ENCODE data around the gene PDGFC. TPM values are rescaled to one million over a fixed set of nuclear protein-coding genes. Genes with fewer than 3 reads are reported as not detected.

PDGFC gene
- total and polyA plus RNA-seq, 2 of the 13 experiments (the other 11 are each of a cell fraction or from before 2014, with no cell fraction given), result 4.6 to 9.1 TPM

DNA sequence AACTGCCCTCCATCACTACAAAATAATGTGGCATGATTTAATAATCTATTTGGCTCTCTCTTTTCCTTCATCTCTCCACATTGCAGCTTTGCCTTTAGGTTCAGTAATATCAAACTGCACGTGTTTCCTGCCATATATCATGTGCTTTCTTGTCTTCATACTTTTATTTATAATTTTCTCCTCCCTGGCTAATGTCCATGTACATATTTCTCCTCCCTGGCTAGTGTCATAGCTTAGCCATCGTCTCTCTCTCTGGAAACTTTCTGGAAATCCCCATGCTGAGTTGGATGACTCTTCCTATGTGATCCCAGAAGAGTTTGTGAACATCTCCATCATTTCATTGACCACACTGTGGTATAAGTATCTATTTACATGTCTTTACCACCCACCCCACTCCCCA is 21.3 kb upstream of the PDGFC start:
- no peak for TF ChIP-seq AGO1 (IDR thresholded peaks at IDR 0.05; ENCODE audit: low read depth, low read length, poor library complexity, severe bottlenecking)
- peak; percentile 99 for TF ChIP-seq MNT (IDR thresholded peaks at IDR 0.05)
- BruUV-seq (replicated peaks), result no TSS peak
- no peak overlapping the region for H3K9ac ChIP-seq (ENCODE audit: insufficient read depth, low read depth, low read length)
- H3K4me3 ChIP-seq (replicated peaks in 1 of 3; ENCODE audit: insufficient read depth in 1 of 3, low read depth in 2 of 3, low read length in 3 of 3), result no peak overlapping the region
- 0% methylated on average over 2 of the region's 2 CpGs for WGBS (ENCODE audit: low lambda C conversion rate)
- in situ Hi-C loops (cut with HindIII; ENCODE audit: extremely low pct_ligation_motif_present, low pct_unique_long_range_greater_than_20kb), result no loop called here
- ChIA-PET POLR2A (no interaction called here), CTCF (ENCODE audit: low intra/inter-chr PET ratio, low total read pairs) (no interaction called here)
- no peak overlapping the region for H3K27ac ChIP-seq (ENCODE audit: extremely low read length, insufficient read depth, low read length)
- intact Hi-C loops (cut with micrococcal nuclease; ENCODE audit: unreplicated experiment), result no loop called here
- ATAC-seq, result no peak
- FAIRE-seq, result no peak
- H2AFZ ChIP-seq (ENCODE audit: low read length), result no peak overlapping the region
- no peaks in the 10 kb centered on the region for H3K36me3 ChIP-seq (replicated peaks in 1 of 2; ENCODE audit: control insufficient read depth in 1 of 2, insufficient read depth in 2 of 2, low read length in 2 of 2)
- no peaks in the 10 kb centered on the region for H3K27me3 ChIP-seq (ENCODE audit: control insufficient read depth in 1 of 2, insufficient read depth in 2 of 2, low read length in 2 of 2)
- no peak for DNase-seq (ENCODE audit: low spot score)
- H4K20me1 ChIP-seq (ENCODE audit: insufficient read depth, low read length), result no peaks in the 10 kb centered on the region
- no peaks in the 10 kb centered on the region for H3K79me2 ChIP-seq (ENCODE audit: insufficient read depth, low read length)
- H3K4me1 ChIP-seq (ENCODE audit: insufficient read depth, low read length), result no peaks in the 10 kb centered on the region
- H3K9me3 ChIP-seq (ENCODE audit: low read length), result 0 out of 2 replicates have a peak, but pooled peaks cover 7% of the 10 kb centered on the region
- H3K4me2 ChIP-seq (ENCODE audit: low read depth, low read length), result no peak overlapping the region

DNA sequence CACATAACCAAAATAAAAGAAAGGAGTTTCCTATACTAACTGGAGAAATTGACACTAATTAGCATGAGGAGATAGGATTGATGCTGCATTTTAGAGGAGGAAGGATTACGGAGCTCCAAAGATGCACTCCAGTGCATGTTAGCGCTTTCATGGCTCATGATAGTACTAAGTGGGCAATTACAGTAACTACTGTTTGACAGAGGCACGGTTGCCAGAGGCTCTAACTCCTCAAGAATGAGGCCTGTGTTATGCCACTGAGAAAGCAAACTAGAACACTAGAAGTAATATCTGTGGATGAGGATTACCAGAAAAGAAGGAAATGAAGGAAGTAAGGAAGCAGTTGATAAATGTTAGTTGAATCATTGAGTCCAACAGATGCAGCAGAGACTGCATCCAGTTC is 19.6 kb upstream of the PDGFC start:
- no peak overlapping the region for H3K27ac ChIP-seq (ENCODE audit: extremely low read length, insufficient read depth, low read length)
- WGBS (ENCODE audit: low lambda C conversion rate), result 17% methylated on average over 3 of the region's 3 CpGs
- in situ Hi-C loops (cut with HindIII; ENCODE audit: extremely low pct_ligation_motif_present, low pct_unique_long_range_greater_than_20kb) (no loop called here), intact Hi-C loops (cut with micrococcal nuclease; ENCODE audit: unreplicated experiment) (no loop called here)
- ChIA-PET CTCF (ENCODE audit: low intra/inter-chr PET ratio, low total read pairs) (no interaction called here), POLR2A (no interaction called here)
- DNase-seq (ENCODE audit: low spot score) (no peak), FAIRE-seq (no peak), ATAC-seq (no peak)
- no peaks in the 10 kb centered on the region for H3K36me3 ChIP-seq (replicated peaks in 1 of 2; ENCODE audit: control insufficient read depth in 1 of 2, insufficient read depth in 2 of 2, low read length in 2 of 2)
- no TSS peak for BruUV-seq (replicated peaks)
- no peaks in the 10 kb centered on the region for H4K20me1 ChIP-seq (ENCODE audit: insufficient read depth, low read length)
- H3K9me3 ChIP-seq (ENCODE audit: low read length), result 0 out of 2 replicates have a peak, but pooled peaks cover 7% of the 10 kb centered on the region
- H3K4me2 ChIP-seq (ENCODE audit: low read depth, low read length), result no peak overlapping the region
- no peak overlapping the region for H3K9ac ChIP-seq (ENCODE audit: insufficient read depth, low read depth, low read length)
- no peak overlapping the region for H3K4me3 ChIP-seq (replicated peaks in 1 of 3; ENCODE audit: insufficient read depth in 1 of 3, low read depth in 2 of 3, low read length in 3 of 3)
- no peaks in the 10 kb centered on the region for H3K79me2 ChIP-seq (ENCODE audit: insufficient read depth, low read length)
- TF ChIP-seq KDM3A (CRISPR knock-in tag; IDR thresholded peaks at IDR 0.05; ENCODE audit: low read depth), result no peak
- no peak for TF ChIP-seq ZNF343 (CRISPR knock-in tag; IDR thresholded peaks at IDR 0.05)
- TF ChIP-seq ZNF430 (CRISPR knock-in tag; IDR thresholded peaks at IDR 0.05), result no peak
- no peak for TF ChIP-seq SRY (CRISPR knock-in tag; IDR thresholded peaks at IDR 0.05)
- TF ChIP-seq NRL (CRISPR knock-in tag; IDR thresholded peaks at IDR 0.05; ENCODE audit: borderline replicate concordance), result no peak
- TF ChIP-seq REPIN1 (CRISPR knock-in tag; IDR thresholded peaks at IDR 0.05; ENCODE audit: borderline replicate concordance, low read depth), result no peak
- TF ChIP-seq KDM1A (CRISPR knock-in tag; IDR thresholded peaks at IDR 0.05), result no peak
- TF ChIP-seq SUZ12 (IDR thresholded peaks at IDR 0.05; ENCODE audit: low read depth, low read length), result no peak
- no peak for TF ChIP-seq FOXO1 (CRISPR knock-in tag; IDR thresholded peaks at IDR 0.05)
- TF ChIP-seq ZNF431 (CRISPR knock-in tag; IDR thresholded peaks at IDR 0.05; ENCODE audit: borderline replicate concordance, low read depth), result no peak
- no peak for TF ChIP-seq ZNF121 (CRISPR knock-in tag; IDR thresholded peaks at IDR 0.05)
- no peak for TF ChIP-seq SOX6 (IDR thresholded peaks at IDR 0.05)
- TF ChIP-seq SOX6 (CRISPR knock-in tag; IDR thresholded peaks at IDR 0.05), result no peak
- no peak overlapping the region for H2AFZ ChIP-seq (ENCODE audit: low read length)
- H3K4me1 ChIP-seq (ENCODE audit: insufficient read depth, low read length), result no peaks in the 10 kb centered on the region
- no peaks in the 10 kb centered on the region for H3K27me3 ChIP-seq (ENCODE audit: control insufficient read depth in 1 of 2, insufficient read depth in 2 of 2, low read length in 2 of 2)

Data from HepG2 (cell line).